ENCODE results near the gene SYT1.

The SYT1 gene

DNA sequence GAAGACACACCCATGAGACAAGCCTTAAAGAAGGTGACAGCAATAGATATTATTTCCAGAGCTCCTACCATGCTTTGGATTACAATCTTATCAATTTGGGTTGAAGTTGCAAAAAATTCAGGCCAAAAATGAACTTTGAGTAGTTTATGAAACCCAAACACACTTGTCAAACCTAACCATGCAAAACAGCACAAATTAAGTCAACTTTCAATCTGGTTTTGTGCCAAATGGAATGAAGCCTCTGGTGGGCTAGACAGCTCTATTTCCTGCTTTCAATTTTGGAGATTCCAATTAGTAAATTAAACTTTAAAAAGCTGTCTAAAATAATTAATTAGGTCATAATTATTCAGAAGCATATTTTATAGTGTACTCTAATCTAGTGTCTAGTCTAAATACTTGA, 203.4 kb downstream of the SYT1 start:
- TF ChIP-seq Cebpa-rat (IDR thresholded peaks at IDR 0.05), result no peak
- no peaks in the 10 kb centered on the region for H3K9me3 ChIP-seq (replicated peaks in 1 of 11)
- H3K4me2 ChIP-seq, result no peak overlapping the region
- no peak overlapping the region for H3K27ac ChIP-seq
- H3K4me3 ChIP-seq, result no peak overlapping the region
- H3K36me3 ChIP-seq, result peaks cover 0 to 10% (median 0%) of the 10 kb centered on the region in 11 experiments; a peak in 3 of 22 replicates
- peaks cover 0 to 10% (median 7%) of the 10 kb centered on the region in 10 experiments; a peak in 8 of 20 replicates for H3K4me1 ChIP-seq
- no peak overlapping the region for H3K9ac ChIP-seq
- 0 out of 22 replicates have a peak, but pooled peaks cover 0 to 6% (median 0%) of the 10 kb centered on the region in 11 experiments for H4K20me1 ChIP-seq
- H3K27me3 ChIP-seq, result no peaks in the 10 kb centered on the region

DNA sequence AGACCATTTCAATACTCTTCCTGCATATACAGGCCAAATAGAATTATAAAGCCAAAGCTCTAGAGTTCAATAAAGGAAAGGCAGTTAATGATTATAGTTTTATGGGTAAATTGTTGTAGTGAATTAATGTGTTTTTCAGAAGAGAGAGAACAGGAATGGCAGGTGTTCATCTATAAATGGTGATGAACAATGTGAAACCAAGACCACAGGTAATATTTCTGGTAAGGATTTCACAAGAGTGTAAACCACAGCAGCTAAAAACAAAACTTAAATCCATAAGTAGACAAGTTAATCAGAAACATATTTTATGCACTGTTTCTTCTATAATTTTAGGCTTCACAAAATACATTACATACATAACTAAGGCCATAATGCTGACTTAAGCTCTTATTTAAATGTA, 204.4 kb downstream of the SYT1 start:
- Histone ChIP-seq H3K4me1 (peaks cover 0 to 8% (median 6%) of the 10 kb centered on the region in 10 experiments; a peak in 8 of 20 replicates), H3K36me3 (peaks cover 0 to 12% (median 4%) of the 10 kb centered on the region in 11 experiments; a peak in 6 of 22 replicates), H4K20me1 (no peaks in the 10 kb centered on the region; a peak in 1 of 22 replicates), H3K9ac (no peak overlapping the region), H3K4me3 (no peak overlapping the region), H3K4me2 (peak overlapping the region in 2 of 11 experiments; percentile 24 to 25; a peak in 2 of 22 replicates), H3K9me3 (replicated peaks in 1 of 11) (no peaks in the 10 kb centered on the region), H3K27ac (no peak overlapping the region), H3K27me3 (no peaks in the 10 kb centered on the region)
- TF ChIP-seq Cebpa-rat (IDR thresholded peaks at IDR 0.05), result no peak

DNA sequence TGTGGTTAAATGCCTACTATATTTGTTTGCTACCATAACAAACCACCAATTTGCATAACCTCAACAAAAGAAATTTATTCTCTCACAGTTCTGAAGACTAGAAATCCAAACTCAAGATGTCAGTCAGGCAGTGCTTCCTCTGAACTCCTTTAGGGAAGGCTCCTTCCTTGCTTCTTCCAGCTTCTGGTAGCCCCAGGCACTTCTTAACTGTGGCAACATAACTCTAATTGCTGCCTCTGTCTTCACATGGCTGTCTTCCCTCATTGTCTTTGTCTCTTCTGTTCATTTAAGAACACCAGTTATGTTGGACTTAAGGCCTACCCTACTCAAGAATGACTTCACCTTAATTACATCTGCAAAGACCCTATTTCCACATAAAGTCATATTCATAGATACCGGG, 206.9 kb downstream of the SYT1 start:
- TF ChIP-seq Cebpa-rat (IDR thresholded peaks at IDR 0.05), result no peak
- H3K4me3 ChIP-seq, result no peak overlapping the region
- H3K27ac ChIP-seq, result no peak overlapping the region
- H3K36me3 ChIP-seq, result peaks cover 0 to 20% (median 8%) of the 10 kb centered on the region in 11 experiments; a peak in 8 of 22 replicates
- peaks cover 0 to 8% (median 6%) of the 10 kb centered on the region in 10 experiments; a peak in 8 of 20 replicates for H3K4me1 ChIP-seq
- no peaks in the 10 kb centered on the region for H3K27me3 ChIP-seq
- H3K9me3 ChIP-seq (replicated peaks in 1 of 11), result no peaks in the 10 kb centered on the region
- no peak overlapping the region for H3K9ac ChIP-seq
- H4K20me1 ChIP-seq, result peaks cover 0 to under 1% (median 0%) of the 10 kb centered on the region in 11 experiments; a peak in 2 of 22 replicates
- no peak overlapping the region for H3K4me2 ChIP-seq

DNA sequence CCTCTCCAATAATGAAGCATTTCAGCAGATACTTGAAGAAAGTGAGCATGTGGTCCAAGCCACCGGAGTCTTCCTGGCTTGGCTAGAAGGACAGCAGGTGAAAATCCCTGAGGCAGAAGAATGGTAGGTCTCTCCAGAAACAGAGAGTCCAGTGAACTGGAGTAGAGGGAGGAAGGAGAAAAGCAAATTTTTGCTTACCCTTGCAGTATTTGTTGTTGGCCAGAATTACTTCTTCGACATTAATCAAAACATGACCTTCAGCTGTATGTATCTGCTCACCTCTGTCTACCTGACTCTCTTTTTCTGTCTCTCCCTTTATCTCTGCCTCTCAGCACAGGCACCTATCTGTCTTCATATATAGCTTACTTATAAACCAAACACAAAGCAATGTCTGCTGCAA, 208.9 kb downstream of the SYT1 start:
- Histone ChIP-seq H3K4me1 (peaks cover 0 to 7% (median 5%) of the 10 kb centered on the region in 10 experiments; a peak in 8 of 20 replicates), H3K27ac (no peak overlapping the region), H3K4me3 (no peak overlapping the region), H4K20me1 (peaks cover 0 to 7% (median 0%) of the 10 kb centered on the region in 11 experiments; a peak in 2 of 22 replicates), H3K27me3 (no peaks in the 10 kb centered on the region), H3K4me2 (no peak overlapping the region), H3K9ac (no peak overlapping the region), H3K36me3 (peaks cover 0 to 20% (median 8%) of the 10 kb centered on the region in 11 experiments; a peak in 8 of 22 replicates), H3K9me3 (replicated peaks in 1 of 11) (no peaks in the 10 kb centered on the region)
- no peak for TF ChIP-seq Cebpa-rat (IDR thresholded peaks at IDR 0.05)

DNA sequence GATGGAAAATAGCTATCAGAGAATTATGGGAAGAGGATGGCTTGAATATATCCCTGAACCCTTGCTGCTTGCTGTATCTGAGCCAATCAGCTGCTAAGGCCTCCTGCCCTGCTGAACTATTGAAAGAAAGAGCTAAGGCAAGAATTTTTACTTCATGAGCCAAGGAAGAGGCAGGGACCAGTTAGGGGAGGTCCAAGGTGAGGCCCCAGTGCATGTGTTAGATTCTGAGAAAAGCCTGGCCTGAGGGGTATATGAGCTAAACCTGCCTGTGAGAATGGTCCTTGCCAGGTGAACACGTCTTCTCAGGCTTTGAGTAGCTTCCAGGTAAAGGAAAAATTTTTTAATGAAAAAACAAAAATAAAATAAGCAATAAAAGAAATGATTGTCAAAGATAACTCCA, 218.0 kb downstream of the SYT1 start:
- H3K4me1 ChIP-seq, result no peaks in the 10 kb centered on the region
- no peak for TF ChIP-seq Cebpa-rat (IDR thresholded peaks at IDR 0.05)
- H3K36me3 ChIP-seq, result peaks cover 0 to 13% (median 9%) of the 10 kb centered on the region in 11 experiments; a peak in 6 of 22 replicates
- no peaks in the 10 kb centered on the region for H4K20me1 ChIP-seq
- no peak overlapping the region for H3K4me3 ChIP-seq
- no peaks in the 10 kb centered on the region for H3K9me3 ChIP-seq (replicated peaks in 1 of 11)
- no peaks in the 10 kb centered on the region for H3K27me3 ChIP-seq
- H3K4me2 ChIP-seq, result no peak overlapping the region
- H3K9ac ChIP-seq, result no peak overlapping the region
- H3K27ac ChIP-seq, result no peak overlapping the region

DNA sequence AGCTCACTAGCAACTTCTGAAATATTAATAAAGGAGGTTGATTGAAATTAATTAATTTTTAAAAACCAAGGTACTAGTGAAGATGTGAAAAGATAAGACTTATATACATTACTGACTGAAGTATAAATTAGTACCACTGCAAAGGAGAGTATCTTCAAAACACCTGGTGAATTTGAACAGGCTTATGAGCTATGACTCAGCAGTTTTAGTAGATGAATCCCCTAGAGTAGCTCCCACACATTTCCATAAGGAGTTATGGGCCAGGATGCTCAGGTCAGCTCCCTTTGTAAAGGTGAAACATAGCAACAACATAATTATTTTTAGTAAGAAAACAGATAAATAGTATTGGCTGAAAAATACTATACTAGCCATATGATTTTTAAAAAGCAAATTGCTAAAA, 218.6 kb downstream of the SYT1 start:
- H3K4me2 ChIP-seq, result no peak overlapping the region
- no peak overlapping the region for H3K9ac ChIP-seq
- H3K4me1 ChIP-seq, result no peaks in the 10 kb centered on the region
- no peak overlapping the region for H3K4me3 ChIP-seq
- no peaks in the 10 kb centered on the region for H3K27me3 ChIP-seq
- H3K36me3 ChIP-seq, result peaks cover 0 to 17% (median 9%) of the 10 kb centered on the region in 11 experiments; a peak in 6 of 22 replicates
- no peaks in the 10 kb centered on the region for H4K20me1 ChIP-seq
- H3K27ac ChIP-seq, result no peak overlapping the region
- no peaks in the 10 kb centered on the region for H3K9me3 ChIP-seq (replicated peaks in 1 of 11)
- no peak for TF ChIP-seq Cebpa-rat (IDR thresholded peaks at IDR 0.05)

DNA sequence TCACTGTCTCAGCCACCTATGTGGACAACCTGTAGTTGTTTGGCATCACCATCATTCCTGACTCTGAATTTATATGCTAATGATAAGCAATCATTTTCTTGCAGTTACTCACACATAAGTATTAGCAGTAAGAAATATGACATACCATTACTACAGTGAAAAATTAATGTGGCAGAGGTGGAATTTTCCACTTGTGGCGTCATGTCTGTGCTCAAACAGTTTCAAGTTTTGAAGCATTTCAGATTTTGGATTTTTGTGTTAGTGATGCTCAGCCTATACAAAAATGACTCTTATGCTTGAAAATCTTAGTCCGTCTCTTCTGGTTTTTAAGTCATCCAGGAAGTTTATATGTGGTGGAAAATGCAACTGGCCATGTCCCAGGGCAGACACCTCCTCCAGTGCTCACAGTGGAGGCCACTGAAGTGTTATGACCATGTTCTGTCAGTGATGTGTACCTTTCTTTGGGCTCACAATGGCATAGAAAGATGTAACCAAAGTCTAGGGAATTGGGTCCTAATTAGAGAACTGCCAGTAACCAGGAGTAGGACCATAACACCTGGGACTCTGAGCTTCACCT, 220.6 kb downstream of the SYT1 start:
- no peak overlapping the region for H3K27ac ChIP-seq
- H4K20me1 ChIP-seq, result no peaks in the 10 kb centered on the region
- H3K4me2 ChIP-seq, result no peak overlapping the region
- no peaks in the 10 kb centered on the region for H3K4me1 ChIP-seq
- H3K4me3 ChIP-seq, result no peak overlapping the region
- no peak for TF ChIP-seq Cebpa-rat (IDR thresholded peaks at IDR 0.05)
- H3K36me3 ChIP-seq, result peaks cover 0 to 17% (median 9%) of the 10 kb centered on the region in 11 experiments; a peak in 6 of 22 replicates
- no peaks in the 10 kb centered on the region for H3K27me3 ChIP-seq
- no peak overlapping the region for H3K9ac ChIP-seq
- no peaks in the 10 kb centered on the region for H3K9me3 ChIP-seq (replicated peaks in 1 of 11)

DNA sequence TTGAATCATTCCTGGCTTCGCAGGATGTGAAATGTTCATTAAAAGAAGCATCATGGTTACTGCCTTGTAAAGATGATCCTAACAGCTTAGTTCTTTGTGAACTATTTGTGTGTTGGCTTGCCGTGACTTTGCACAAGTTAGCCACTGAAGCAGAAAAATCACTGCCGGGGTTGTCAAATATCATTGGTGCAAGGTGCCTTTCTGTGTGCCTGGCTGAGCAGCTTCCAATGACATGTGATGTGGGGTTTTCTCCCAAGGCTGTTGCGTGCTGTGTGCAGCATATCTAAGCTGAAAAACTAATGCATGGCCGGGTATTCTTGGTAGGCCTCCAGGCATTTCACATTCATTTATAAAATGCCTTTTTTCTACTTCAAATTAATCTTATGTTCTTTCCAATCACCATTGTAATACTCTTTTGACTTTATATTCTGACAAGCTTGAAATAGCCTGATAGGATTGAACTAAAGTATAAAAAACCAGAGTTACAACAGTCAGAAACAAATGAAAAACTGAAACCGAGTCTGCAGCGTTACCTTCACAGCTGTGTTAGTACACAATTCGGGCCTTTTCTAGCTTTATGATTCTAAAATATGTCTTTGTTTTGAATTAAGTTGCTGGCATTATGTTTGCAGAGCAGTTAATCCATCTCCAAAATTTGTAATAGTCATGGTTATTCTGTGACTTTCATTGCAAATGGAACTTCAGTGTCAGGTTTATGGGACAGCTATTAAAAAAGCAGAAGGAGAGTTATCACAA, 222.1 kb downstream of the SYT1 start:
- Histone ChIP-seq H3K4me3 (no peak overlapping the region), H3K27me3 (no peaks in the 10 kb centered on the region), H3K4me1 (peaks cover 0 to under 1% (median 0%) of the 10 kb centered on the region in 10 experiments; a peak in 1 of 20 replicates), H3K27ac (no peak overlapping the region), H3K9ac (no peak overlapping the region), H3K9me3 (replicated peaks in 1 of 11) (no peaks in the 10 kb centered on the region), H4K20me1 (no peaks in the 10 kb centered on the region), H3K36me3 (peaks cover 0 to 12% (median under 1%) of the 10 kb centered on the region in 11 experiments; a peak in 4 of 22 replicates), H3K4me2 (no peak overlapping the region)
- TF ChIP-seq Cebpa-rat (IDR thresholded peaks at IDR 0.05), result no peak

DNA sequence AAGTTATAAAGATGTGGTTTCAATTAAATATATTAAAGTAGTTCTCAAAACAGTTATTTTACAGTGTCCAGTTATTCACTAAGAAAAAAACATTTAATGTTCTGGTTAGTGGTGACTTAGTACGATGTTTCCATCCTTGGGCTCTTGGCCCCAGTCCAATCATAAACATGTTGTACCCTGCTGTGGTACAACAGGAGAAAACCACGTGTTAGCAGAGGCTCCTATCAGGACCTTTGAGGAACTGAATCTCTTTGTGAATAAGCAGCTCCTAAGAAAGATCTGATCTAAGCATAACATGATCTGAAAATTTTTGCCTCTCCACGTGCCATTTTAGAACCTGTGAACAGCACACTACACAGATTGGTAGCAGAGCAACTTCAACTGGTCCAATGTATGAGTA, 234.0 kb downstream of the SYT1 start:
- H3K9ac ChIP-seq, result no peak overlapping the region
- no peak overlapping the region for H3K4me3 ChIP-seq
- H3K27ac ChIP-seq, result peak overlapping the region in 1 of 11 experiments; percentile 30; a peak in 1 of 22 replicates
- no peaks in the 10 kb centered on the region for H3K9me3 ChIP-seq (replicated peaks in 1 of 11)
- H3K36me3 ChIP-seq, result peaks cover 0 to 14% (median 0%) of the 10 kb centered on the region in 11 experiments; a peak in 4 of 22 replicates
- no peaks in the 10 kb centered on the region for H4K20me1 ChIP-seq
- H3K4me1 ChIP-seq, result peaks cover 0 to 28% (median 0%) of the 10 kb centered on the region in 10 experiments; a peak in 6 of 20 replicates
- H3K27me3 ChIP-seq, result no peaks in the 10 kb centered on the region
- H3K4me2 ChIP-seq, result peak overlapping the region in 4 of 11 experiments; percentile 3 to 39 (median 20); a peak in 3 of 22 replicates
- no peak for TF ChIP-seq Cebpa-rat (IDR thresholded peaks at IDR 0.05)
